Germinal center (tissue), 1 donor: ENCODE results near the gene LBX1.
"Not testable (repeated sequence)": the region's sequence is repeated elsewhere in the genome, so short reads cannot be mapped to it uniquely, and the experiment has no call there.

Source experiments
- DNase-seq: peaks from one replicate; pipeline ENCODE4 v3.0.0; 2012; ENCODE audit warnings: mixed read lengths, low spot score

Gene LBX1

DNA sequence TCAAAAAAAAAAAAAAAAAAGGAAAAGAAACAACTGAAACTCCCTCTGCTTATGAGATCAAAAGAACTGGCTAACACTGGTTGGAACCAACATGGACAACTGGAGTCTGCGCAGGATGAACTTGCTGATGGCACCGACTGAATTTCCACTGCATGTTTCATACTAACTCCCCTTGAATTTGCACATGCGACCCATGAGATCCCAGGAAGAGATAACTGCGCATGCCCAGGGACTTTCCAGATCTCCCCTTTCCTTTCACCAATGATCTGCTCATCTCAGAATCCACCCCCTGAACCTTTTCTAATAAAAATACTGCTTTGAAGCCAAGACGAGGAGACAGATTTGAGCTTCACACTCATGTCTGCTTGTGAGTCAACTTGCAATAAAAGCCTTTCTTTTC is 20.7 kb downstream of the LBX1 start:
- no peak for DNase-seq

DNA sequence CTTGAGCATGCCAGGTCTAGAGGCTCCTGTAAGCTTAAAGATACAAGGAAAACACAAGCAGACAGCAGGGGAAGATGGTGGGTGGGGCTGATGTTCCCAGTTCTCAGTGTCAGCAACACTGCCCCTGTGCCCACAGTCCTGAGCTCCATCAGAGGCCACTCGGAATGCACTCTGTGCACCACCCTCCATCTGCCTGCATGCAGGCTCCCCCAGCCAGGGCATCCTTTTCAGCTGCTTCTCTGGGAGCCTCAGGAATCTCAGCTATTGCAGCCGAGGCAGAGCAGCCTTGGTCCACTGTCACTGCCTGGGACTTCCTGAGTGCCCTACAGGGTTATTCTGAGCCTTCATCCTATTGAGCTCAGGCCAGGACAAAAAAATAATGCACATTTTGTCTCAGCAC is 22.2 kb downstream of the LBX1 start:
- no peak for DNase-seq

DNA sequence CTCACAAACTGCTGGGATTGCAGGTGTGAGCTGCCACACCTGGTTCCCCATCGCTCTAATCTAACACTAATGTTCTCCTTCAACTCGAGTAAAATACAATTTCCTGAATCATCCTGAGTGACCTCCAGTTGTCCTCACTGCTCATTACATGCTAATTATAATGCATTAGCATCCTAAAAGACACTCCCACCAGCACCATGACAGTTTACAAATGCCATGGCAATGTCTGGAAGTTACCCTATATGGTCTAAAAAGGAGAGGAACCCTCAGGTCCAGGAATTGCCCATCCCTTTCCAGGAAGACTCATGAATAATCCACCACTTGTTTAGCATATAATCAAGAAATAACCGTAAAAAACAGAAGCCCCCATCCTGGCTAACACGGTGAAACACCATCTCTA is 26.6 kb downstream of the LBX1 start:
- not testable (repeated sequence) for DNase-seq

DNA sequence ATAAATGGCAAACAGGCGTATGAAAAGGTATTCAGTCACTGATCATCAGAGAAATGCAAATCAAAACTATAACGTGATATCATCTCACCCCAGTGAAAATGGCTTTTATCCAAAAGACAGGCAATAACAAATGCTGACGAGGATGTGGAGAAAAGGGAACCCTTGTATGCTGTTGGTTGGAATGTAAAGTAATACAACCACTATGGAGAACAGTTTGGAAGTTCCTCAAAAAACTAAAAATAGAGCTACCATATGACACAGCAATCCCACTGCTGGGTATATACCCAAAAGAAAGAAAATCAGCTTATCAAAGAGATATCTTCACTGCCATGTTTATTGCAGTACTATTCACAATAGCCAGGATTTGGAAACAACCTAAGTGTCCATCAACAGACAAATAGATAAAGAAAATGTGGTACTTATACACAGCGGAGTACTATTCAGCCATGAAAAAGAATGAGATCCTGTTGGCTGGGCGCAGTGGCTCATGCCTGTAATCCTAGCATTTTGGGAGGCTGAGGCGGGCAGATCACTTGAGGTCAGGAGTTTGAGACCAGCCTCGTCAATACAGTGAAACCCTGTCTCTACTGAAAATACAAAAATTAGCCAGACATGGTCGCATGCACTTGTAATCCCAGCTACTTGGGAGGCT is 30.8 kb downstream of the LBX1 start:
- not testable (repeated sequence) for DNase-seq

DNA sequence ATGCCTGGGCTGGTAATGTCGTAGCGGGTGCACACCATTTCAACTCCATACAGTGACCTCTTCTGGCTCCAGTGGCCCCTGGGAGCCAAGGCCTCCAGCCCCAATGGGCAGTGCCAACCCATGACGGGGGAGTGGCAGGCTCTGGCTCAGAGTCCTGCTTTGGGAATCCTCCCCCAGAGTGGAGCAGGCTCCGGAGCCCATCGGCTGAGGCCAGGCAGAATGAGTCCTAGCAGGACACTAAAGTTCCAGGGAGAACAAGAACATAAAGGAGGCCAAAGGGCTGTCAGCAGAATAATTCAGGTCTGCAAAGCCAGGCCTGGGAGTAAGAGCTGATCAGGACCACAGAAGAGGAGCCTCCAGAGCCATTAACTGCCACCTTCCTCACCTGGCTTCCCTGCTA is 33.3 kb downstream of the LBX1 start:
- DNase-seq = no peak

DNA sequence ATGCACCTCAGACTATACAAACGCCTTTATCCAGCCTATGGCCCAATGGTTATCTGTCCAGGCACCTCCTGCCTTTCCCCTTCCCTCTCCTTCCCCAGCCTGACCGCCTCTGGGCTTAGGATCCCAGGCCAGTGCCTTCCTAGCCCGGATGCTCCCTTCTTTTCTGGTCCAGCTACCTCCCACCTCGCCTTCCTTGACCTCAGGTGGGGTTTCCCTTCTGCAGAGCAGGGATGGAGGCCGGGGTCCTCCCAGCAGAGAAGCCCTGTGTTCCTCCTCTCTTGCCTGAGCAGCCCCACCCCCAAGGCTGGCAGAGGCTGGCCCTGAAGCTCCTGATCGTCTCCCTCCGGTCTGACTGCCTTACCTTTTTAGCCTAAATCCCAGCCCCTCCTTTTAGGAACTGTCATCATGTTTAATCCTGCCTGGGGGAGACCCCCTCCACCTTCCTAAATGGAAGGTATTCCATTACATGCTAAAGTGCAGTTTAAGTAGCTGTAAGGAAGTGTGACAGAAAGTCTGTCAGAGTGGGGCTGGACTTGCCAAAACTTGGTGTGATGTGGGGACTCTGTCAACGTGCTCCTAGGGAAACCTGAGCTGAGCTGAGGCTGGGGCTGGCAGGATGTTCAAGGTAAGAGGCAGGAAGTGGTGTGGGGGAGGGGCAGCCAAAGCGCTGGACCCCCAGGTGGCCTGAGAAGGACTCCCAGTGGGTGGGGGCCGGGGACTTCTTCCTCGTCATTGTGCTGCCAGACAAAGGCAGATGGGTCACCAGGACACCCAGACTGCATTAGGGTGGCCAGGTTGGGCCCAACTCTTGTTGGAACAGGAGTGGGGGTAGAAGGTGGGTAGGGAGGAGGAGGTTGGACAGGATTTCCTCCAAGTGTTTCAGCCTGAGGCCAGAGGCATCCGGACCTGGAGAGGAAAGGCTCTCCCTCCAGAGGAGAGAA is 39.5 kb downstream of the LBX1 start:
- DNase-seq = no peak

DNA sequence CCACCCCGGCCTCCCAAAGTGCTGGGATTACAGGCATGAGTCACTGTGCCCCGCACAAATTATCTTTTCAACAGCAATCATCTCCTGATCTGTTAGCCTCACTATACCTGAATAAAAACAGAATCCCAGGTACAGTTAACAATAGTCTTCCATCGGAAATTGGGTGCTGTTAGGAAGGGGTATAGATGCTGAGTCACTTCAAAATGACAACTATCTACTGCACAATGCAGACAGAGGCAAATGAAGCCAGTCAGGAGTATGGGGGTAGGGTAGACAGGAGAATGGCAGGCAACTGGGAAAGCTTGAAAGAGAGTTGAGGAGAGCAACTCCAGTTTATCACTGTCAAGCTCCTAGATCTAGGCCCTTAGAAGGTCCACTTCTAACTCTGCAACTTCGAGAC is 40.3 kb downstream of the LBX1 start:
- DNase-seq = no peak

DNA sequence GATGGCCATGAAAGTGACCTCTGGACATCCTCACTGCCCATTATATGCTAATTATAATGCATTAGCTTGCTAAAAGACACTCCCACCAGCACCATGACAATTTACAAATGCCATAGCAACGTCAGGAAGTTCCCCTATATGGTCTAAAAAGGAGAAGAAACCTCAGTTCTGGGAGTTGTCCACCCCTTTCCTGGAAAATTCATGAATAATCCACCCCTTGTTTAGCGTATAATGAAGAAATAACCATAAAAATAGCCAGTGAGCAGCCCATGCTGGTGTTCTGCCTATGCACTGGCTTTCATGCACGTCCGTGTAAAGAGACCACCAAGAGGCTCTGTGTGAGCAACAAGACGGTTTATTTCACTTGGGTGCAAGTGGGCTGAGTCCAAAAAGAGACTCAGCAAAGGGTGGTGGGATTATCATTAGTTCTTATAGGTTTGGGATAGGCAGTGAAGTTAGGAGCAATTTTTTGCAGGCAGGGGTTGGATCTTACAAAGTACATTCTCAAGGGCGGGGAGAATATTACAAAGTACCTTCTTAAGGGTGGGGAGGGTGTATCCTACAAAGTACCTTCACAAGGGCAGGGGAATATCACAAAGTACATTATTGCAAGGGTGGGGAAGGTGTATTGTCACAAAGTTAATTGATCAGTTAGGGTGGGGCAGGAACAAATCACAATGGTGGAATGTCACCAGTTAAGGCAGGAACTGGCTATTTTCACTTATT is 45.6 kb downstream of the LBX1 start:
- no peak for DNase-seq

DNA sequence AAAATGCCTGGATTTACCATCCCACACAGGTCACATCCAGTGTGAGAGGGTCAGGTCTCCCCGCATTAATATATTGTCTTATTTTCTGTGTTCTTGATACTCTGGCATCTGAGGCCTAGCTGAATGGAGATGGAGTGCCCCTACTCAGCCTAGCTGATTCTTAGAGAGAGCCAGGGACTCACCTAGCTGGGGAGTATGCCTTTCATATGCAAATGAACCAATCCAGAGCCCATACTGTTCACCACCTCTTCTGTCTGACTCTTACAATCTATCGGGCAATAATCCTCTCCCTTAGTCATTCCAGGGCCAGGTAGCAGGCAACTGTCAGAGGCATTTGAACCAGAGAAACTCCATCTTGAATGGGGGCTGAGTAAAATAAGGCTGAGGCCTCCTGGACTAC is 46.3 kb downstream of the LBX1 start:
- no peak for DNase-seq
